Fibroblast of pulmonary artery (primary cell): Measurements from ENCODE around the gene L2HGDH.

Experiments used
- DNase-seq: peaks from one replicate; pipeline ENCODE4 v3.0.0-alpha.2; 2010; ENCODE audit warnings: low read depth
- H3K4me3 ChIP-seq: replicated peaks from 2 replicates; pipeline ENCODE4 v1.5.1; 2011; ENCODE audit warnings: low read depth, mild to moderate bottlenecking, control low read depth, low read length, moderate library complexity
- CTCF ChIP-seq: IDR thresholded peaks from 2 replicates; pipeline ENCODE4 v1.5.1; 2011; ENCODE audit warnings: mild to moderate bottlenecking, control low read depth, low read length, inconsistent platforms; ENCODE audit errors: missing control alignments

L2HGDH gene

GRCh38 chr14:50333014-50333509 is 21.0 kb upstream of the L2HGDH start:
- TF ChIP-seq CTCF = no peak
- peak; percentile 99 for DNase-seq
- no peak overlapping the region for H3K4me3 ChIP-seq

- no peak overlapping the region for H3K4me3 ChIP-seq
- no peak for DNase-seq
- no peak for TF ChIP-seq CTCF
Measured at GRCh38 chr14:50331596-50331995, 19.6 kb upstream of the L2HGDH start.

GRCh38 chr14:50321009-50321660 is 9.1 kb upstream of the L2HGDH start:
- TF ChIP-seq CTCF = peak; percentile 98
- peak; percentile 98 for DNase-seq
- peak overlapping the region; percentile 43 for H3K4me3 ChIP-seq

GRCh38 chr14:50320283-50320682 is 8.3 kb upstream of the L2HGDH start:
- DNase-seq = peak; percentile 63
- no peak for TF ChIP-seq CTCF
- no peak overlapping the region for H3K4me3 ChIP-seq

GRCh38 chr14:50319721-50320120 is 7.7 kb upstream of the L2HGDH start:
- DNase-seq = no peak
- H3K4me3 ChIP-seq = no peak overlapping the region
- TF ChIP-seq CTCF = no peak

GRCh38 chr14:50319293-50319692 is 7.3 kb upstream of the L2HGDH start:
- H3K4me3 ChIP-seq = no peak overlapping the region

More at GRCh38 chr14:50319293-50319692, 7.3 kb upstream of the L2HGDH start:
- no peak for DNase-seq
- TF ChIP-seq CTCF = no peak
